Type B pancreatic cell (in vitro differentiated cells): ENCODE data around the gene ZNF709. TPM values are rescaled to one million over a fixed set of nuclear protein-coding genes. Genes with fewer than 3 reads are reported as not detected.
"Not testable (repeated sequence)": the region's sequence is repeated elsewhere in the genome, so short reads cannot be mapped to it uniquely, and the experiment has no call there.

ENCODE experiments used
- DNase-seq: peaks from one replicate; pipeline ENCODE4 v3.0.0; 2021; ENCODE audit warnings: mixed read lengths; ENCODE audit not compliant: unreplicated experiment; ENCODE audit errors: extremely low spot score
- H3K27ac Mint-ChIP-seq: 2 replicates; pipeline ENCODE4 v1.8.0; 2021; ENCODE audit warnings: mild to moderate bottlenecking, mixed read lengths
- H3K27me3 Mint-ChIP-seq: 2 replicates; pipeline ENCODE4 v1.8.0; 2021; ENCODE audit warnings: mixed read lengths
- H3K36me3 Mint-ChIP-seq: 2 replicates; pipeline ENCODE4 v1.8.0; 2021; ENCODE audit warnings: mixed read lengths
- H3K4me1 Mint-ChIP-seq: one replicate; pipeline ENCODE4 v1.8.0; 2021; ENCODE audit warnings: mixed read lengths; ENCODE audit not compliant: unreplicated experiment
- H3K4me3 Mint-ChIP-seq: 2 replicates; pipeline ENCODE4 v1.8.0; 2021; ENCODE audit warnings: mild to moderate bottlenecking, mixed read lengths
- H3K9me3 Mint-ChIP-seq: 2 replicates; pipeline ENCODE4 v1.8.0; 2021; ENCODE audit warnings: mixed read lengths
- CTCF ChIP-seq: fragments of 200-600 bp; sonication (generic); conservative IDR thresholded peaks from 2 replicates; pipeline ENCODE4 v1.5.0; 2021; ENCODE audit warnings: antibody characterized with exemption, mild to moderate bottlenecking
- total RNA-seq: library from RNA; stranded (reverse); gene quantifications from 2 replicates; pipeline ENCODE4 v1.2.1, GENCODE V29; 2021; ENCODE audit warnings: low replicate concordance

The ZNF709 gene
- total RNA-seq, 1 donor from 2014 or later = 5.6 TPM

GRCh38 chr19:12485052-12485416, 418 bp upstream of the ZNF709 start:
- Mint-ChIP-seq H3K27ac (peak overlapping the region; percentile 88), H3K4me3 (peak overlapping the region; percentile 92), H3K27me3 (no peaks in the 10 kb centered on the region), H3K9me3 (no peaks in the 10 kb centered on the region), H3K4me1 (peaks cover 29% of the 10 kb centered on the region), H3K36me3 (peaks cover 12% of the 10 kb centered on the region)
- TF ChIP-seq CTCF = no peak
- no peak for DNase-seq

GRCh38 chr19:12484011-12484370, 625 bp downstream of the ZNF709 start:
- Mint-ChIP-seq H3K27ac (peak overlapping the region; percentile 82), H3K9me3 (no peaks in the 10 kb centered on the region), H3K36me3 (peaks cover 12% of the 10 kb centered on the region), H3K27me3 (no peaks in the 10 kb centered on the region), H3K4me3 (peak overlapping the region; percentile 92), H3K4me1 (peaks cover 29% of the 10 kb centered on the region)
- no peak for TF ChIP-seq CTCF
- DNase-seq = no peak

GRCh38 chr19:12482509-12482886, 2.1 kb downstream of the ZNF709 start:
- Mint-ChIP-seq H3K4me3 (peak overlapping the region; percentile 64), H3K9me3 (no peaks in the 10 kb centered on the region), H3K4me1 (peaks cover 29% of the 10 kb centered on the region), H3K36me3 (peaks cover 22% of the 10 kb centered on the region), H3K27ac (no peak overlapping the region), H3K27me3 (no peaks in the 10 kb centered on the region)
- TF ChIP-seq CTCF = no peak
- no peak for DNase-seq

- no peaks in the 10 kb centered on the region for H3K9me3 Mint-ChIP-seq
- H3K4me3 Mint-ChIP-seq = peak overlapping the region; percentile 67
- no peaks in the 10 kb centered on the region for H3K27me3 Mint-ChIP-seq
- no peak for DNase-seq
- no peak for TF ChIP-seq CTCF
- peaks cover 29% of the 10 kb centered on the region for H3K4me1 Mint-ChIP-seq
- H3K27ac Mint-ChIP-seq = peak overlapping the region; percentile 3
- peaks cover 22% of the 10 kb centered on the region for H3K36me3 Mint-ChIP-seq
Measured at GRCh38 chr19:12481781-12482508, 2.7 kb downstream of the ZNF709 start.

GRCh38 chr19:12478234-12478941, 6.2 kb downstream of the ZNF709 start:
- no peak overlapping the region for H3K4me3 Mint-ChIP-seq
- peaks cover 8% of the 10 kb centered on the region for H3K9me3 Mint-ChIP-seq
- H3K4me1 Mint-ChIP-seq = peaks cover 14% of the 10 kb centered on the region
- no peak for DNase-seq
- no peak overlapping the region for H3K27ac Mint-ChIP-seq
- H3K27me3 Mint-ChIP-seq = no peaks in the 10 kb centered on the region
- TF ChIP-seq CTCF = no peak
- peaks cover 33% of the 10 kb centered on the region for H3K36me3 Mint-ChIP-seq

GRCh38 chr19:12467651-12468050, 17.0 kb downstream of the ZNF709 start:
- not testable (repeated sequence) for H3K27me3 Mint-ChIP-seq, DNase-seq, H3K4me1 Mint-ChIP-seq, H3K27ac Mint-ChIP-seq, H3K4me3 Mint-ChIP-seq
- Mint-ChIP-seq H3K9me3 (peaks cover 13% of the 10 kb centered on the region), H3K36me3 (peaks cover 43% of the 10 kb centered on the region)
